Type B pancreatic cell (in vitro differentiated cells): ENCODE results near the gene LANCL3. TPM values are rescaled to one million over a fixed set of nuclear protein-coding genes. Genes with fewer than 3 reads are reported as not detected.
"Not testable (repeated sequence)": the region's sequence is repeated elsewhere in the genome, so short reads cannot be mapped to it uniquely, and the experiment has no call there.

Experiments
- DNase-seq: peaks from one replicate; pipeline ENCODE4 v3.0.0; 2021; ENCODE audit warnings: mixed read lengths; ENCODE audit not compliant: unreplicated experiment; ENCODE audit errors: extremely low spot score
- H3K27ac Mint-ChIP-seq: 2 replicates; pipeline ENCODE4 v1.8.0; 2021; ENCODE audit warnings: mild to moderate bottlenecking, mixed read lengths
- H3K27me3 Mint-ChIP-seq: 2 replicates; pipeline ENCODE4 v1.8.0; 2021; ENCODE audit warnings: mixed read lengths
- H3K36me3 Mint-ChIP-seq: 2 replicates; pipeline ENCODE4 v1.8.0; 2021; ENCODE audit warnings: mixed read lengths
- H3K4me1 Mint-ChIP-seq: one replicate; pipeline ENCODE4 v1.8.0; 2021; ENCODE audit warnings: mixed read lengths; ENCODE audit not compliant: unreplicated experiment
- H3K4me3 Mint-ChIP-seq: 2 replicates; pipeline ENCODE4 v1.8.0; 2021; ENCODE audit warnings: mild to moderate bottlenecking, mixed read lengths
- H3K9me3 Mint-ChIP-seq: 2 replicates; pipeline ENCODE4 v1.8.0; 2021; ENCODE audit warnings: mixed read lengths
- CTCF ChIP-seq: fragments of 200-600 bp; sonication (generic); conservative IDR thresholded peaks from 2 replicates; pipeline ENCODE4 v1.5.0; 2021; ENCODE audit warnings: antibody characterized with exemption, mild to moderate bottlenecking
- long read RNA-seq: library from polyadenylated mRNA; unstranded; transcript quantifications from one replicate; pipeline ENCODE4 v2.0.0, GENCODE V29; 2020
- total RNA-seq: library from RNA; stranded (reverse); gene quantifications from 2 replicates; pipeline ENCODE4 v1.2.1, GENCODE V29; 2021; ENCODE audit warnings: low replicate concordance

The LANCL3 gene
- 0.59 and 1.1 TPM in 2 replicates for total RNA-seq
- long read RNA-seq = 0 reads

- DNase-seq, H3K9me3 Mint-ChIP-seq: not testable (repeated sequence)
- peak within 1 kb of the TSS; percentile 83 for H3K4me3 Mint-ChIP-seq
Observed at GRCh38 chrX:37571426-37572107, at the start of gene LANCL3. Gene LANCL3 (plus strand): TSS chrX:37571661. CDS start chrX:37571871, 210 bp downstream.

GRCh38 chrX:37523673-37524072, 47.8 kb upstream of the LANCL3 start:
- not testable (repeated sequence) for DNase-seq, H3K4me1 Mint-ChIP-seq, H3K4me3 Mint-ChIP-seq, H3K9me3 Mint-ChIP-seq, H3K27ac Mint-ChIP-seq, H3K27me3 Mint-ChIP-seq, H3K36me3 Mint-ChIP-seq

More at GRCh38 chrX:37571426-37572107, at the start of gene LANCL3:
- not testable (repeated sequence) for H3K36me3 Mint-ChIP-seq, H3K27ac Mint-ChIP-seq, H3K4me1 Mint-ChIP-seq
- H3K27me3 Mint-ChIP-seq = peaks cover 31% of the 10 kb centered on the region

- Mint-ChIP-seq H3K27me3 (no peaks in the 10 kb centered on the region), H3K27ac (no peak overlapping the region), H3K4me3 (no peak overlapping the region), H3K36me3 (no peaks in the 10 kb centered on the region), H3K4me1 (no peaks in the 10 kb centered on the region), H3K9me3 (peaks cover 3% of the 10 kb centered on the region)
- no peak for DNase-seq
- TF ChIP-seq CTCF = no peak
Observed at GRCh38 chrX:37541991-37542390, 29.5 kb upstream of the LANCL3 start.

GRCh38 chrX:37542791-37543190, 28.7 kb upstream of the LANCL3 start:
- H3K4me3 Mint-ChIP-seq = no peak overlapping the region
- no peak for TF ChIP-seq CTCF
- H3K27ac Mint-ChIP-seq = no peak overlapping the region
- no peaks in the 10 kb centered on the region for H3K27me3 Mint-ChIP-seq
- no peaks in the 10 kb centered on the region for H3K4me1 Mint-ChIP-seq
- H3K9me3 Mint-ChIP-seq = peaks cover 3% of the 10 kb centered on the region
- H3K36me3 Mint-ChIP-seq = no peaks in the 10 kb centered on the region
- no peak for DNase-seq

DNA sequence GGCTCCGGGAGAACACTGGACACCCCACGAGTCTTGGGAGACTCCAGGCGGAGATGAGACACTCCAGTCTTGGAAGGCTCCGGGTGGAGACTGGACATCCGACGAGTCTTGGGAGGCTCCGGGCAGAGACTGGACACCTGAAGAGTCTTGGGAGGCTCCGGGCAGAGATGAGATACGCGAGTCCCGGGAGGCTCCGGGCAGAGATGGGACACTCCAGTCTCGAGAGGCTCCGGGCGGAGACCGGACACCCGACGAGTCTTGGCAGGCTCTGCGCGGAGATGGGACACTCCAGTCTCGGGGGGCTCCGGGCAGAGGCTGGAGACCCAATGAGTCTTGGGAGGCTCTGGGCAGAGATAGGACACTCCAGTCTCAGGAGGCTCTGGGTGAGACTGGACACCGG, 28.1 kb upstream of the LANCL3 start:
- no peaks in the 10 kb centered on the region for H3K27me3 Mint-ChIP-seq
- peaks cover 3% of the 10 kb centered on the region for H3K9me3 Mint-ChIP-seq
- no peak for DNase-seq
- H3K4me3 Mint-ChIP-seq = no peak overlapping the region
- no peak overlapping the region for H3K27ac Mint-ChIP-seq
- no peak for TF ChIP-seq CTCF
- H3K4me1 Mint-ChIP-seq = no peaks in the 10 kb centered on the region
- H3K36me3 Mint-ChIP-seq = no peaks in the 10 kb centered on the region

GRCh38 chrX:37544531-37544930, 26.9 kb upstream of the LANCL3 start:
- H3K4me1 Mint-ChIP-seq, H3K36me3 Mint-ChIP-seq, H3K4me3 Mint-ChIP-seq, DNase-seq, H3K27me3 Mint-ChIP-seq, H3K9me3 Mint-ChIP-seq, H3K27ac Mint-ChIP-seq: not testable (repeated sequence)

DNA sequence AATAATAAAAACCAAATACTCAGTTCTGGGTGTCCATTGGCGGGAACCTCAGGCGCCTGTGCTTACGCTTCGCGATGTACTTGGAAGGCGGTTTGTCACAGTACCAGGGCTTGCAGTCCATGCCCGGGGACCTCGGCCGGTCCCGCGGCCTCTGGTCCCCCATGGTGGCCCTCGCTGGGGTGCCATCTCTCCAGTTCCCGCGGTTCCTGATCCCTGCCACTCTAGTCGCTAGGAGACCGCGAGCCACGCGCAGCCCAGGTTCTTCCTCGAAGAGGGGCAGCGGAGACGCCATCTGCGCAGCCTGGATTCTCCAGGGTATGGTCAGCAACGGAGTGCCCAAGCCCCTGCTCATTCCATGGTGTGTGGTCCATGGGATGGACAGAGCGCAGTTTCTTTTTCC, 26.4 kb upstream of the LANCL3 start:
- TF ChIP-seq CTCF = no peak
- Mint-ChIP-seq H3K4me3 (no peak overlapping the region), H3K27ac (no peak overlapping the region), H3K4me1 (no peaks in the 10 kb centered on the region), H3K36me3 (no peaks in the 10 kb centered on the region), H3K27me3 (no peaks in the 10 kb centered on the region), H3K9me3 (peaks cover 3% of the 10 kb centered on the region)
- DNase-seq = no peak

DNA sequence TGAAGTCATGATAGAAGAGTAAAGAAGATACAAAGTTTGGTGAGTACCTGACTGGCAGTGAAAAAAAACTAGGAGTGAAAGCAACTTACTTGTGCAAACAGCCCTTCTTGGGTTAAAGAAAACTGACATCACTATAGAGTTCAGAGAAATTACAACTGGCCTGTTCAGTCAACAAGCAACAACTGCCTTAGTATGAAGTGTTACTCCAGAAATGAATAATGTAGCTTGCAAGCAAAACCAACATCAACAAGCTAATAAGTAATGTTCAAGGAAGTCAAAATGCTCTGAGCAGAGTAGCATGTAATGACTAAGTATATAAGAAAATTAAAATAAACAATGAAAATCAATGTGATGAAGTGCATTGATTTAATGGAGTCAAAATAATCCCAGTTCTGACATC, 21.8 kb upstream of the LANCL3 start:
- H3K9me3 Mint-ChIP-seq, H3K36me3 Mint-ChIP-seq, H3K27ac Mint-ChIP-seq, H3K4me1 Mint-ChIP-seq, H3K27me3 Mint-ChIP-seq, H3K4me3 Mint-ChIP-seq, DNase-seq: not testable (repeated sequence)
